ENCODE results near the gene FARP2. TPM values are rescaled to one million over a fixed set of nuclear protein-coding genes. Genes with fewer than 3 reads are reported as not detected.
A peak's percentile ranks its signal among the peaks of the same experiment; 100 is the strongest.

The FARP2 gene
- total and polyA plus RNA-seq, 10 of the 15 experiments (the other 5 are each of a cell fraction or from before 2014, with no cell fraction given): 5.5 to 67.5 (median 36.8) TPM

DNA sequence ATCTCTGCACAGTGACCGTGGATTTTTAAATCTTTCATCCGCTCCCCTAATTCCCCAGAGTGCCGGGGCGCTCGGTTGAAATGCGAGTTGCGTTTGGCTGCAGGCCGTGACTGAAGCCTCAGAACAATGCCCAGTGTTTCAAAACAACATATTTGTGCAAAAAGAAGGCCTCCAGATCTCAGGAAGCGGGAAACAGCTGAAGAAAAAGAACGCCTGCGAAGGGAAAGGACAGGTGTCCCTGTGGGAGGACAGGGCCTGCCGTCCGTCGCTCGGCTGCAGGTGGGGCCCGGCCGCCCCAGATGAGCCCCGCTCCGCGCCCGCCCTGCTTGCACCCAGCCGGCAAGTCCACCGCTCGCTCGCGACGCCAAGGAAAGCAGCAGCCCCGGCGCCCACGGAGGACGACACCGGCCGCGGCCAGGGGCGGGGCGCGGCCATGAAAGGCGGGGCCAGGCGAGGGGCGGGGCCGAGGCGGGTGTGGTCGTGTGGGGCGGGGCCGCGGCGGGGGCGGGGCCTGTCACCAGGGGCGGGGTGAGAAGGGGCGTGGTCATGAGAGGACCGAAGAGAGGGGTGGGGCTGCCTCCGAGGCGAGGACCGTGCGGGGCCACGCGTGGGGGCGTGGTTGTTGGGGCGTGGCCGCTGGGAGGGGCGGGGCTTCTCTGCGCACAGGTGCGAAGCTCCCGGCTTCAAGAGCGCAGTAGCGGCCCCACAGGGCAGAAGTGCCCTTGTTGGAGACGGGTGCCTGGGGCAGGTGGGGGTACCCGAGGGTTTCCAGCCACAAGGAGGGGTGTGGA is 184.9 kb downstream of the FARP2 start:
- ChIA-PET RAD21 (ENCODE audit: unreplicated experiment) (no interaction called here), SMC1A (ENCODE audit: uncharacterized antibody, unreplicated experiment) (no interaction called here), CTCF (no interaction called here), POLR2A (no interaction called here)
- no peak overlapping the region for H3K4me3 ChIP-seq
- peak; percentile 85 for ATAC-seq
- H3K79me2 ChIP-seq (ENCODE audit: control insufficient read depth, insufficient read depth, low read length): no peaks in the 10 kb centered on the region
- H3K27me3 ChIP-seq (replicated peaks in 1 of 2; ENCODE audit: control insufficient read depth in 2 of 2, insufficient read depth in 2 of 2, low read length in 1 of 2): no peaks in the 10 kb centered on the region
- in situ Hi-C loops (cut with MboI) (no loop called here), intact Hi-C loops (cut with micrococcal nuclease; ENCODE audit: unreplicated experiment) (no loop called here)
- no TSS peak for BruUV-seq (replicated peaks)
- no peak overlapping the region for H3K9ac ChIP-seq (ENCODE audit: control insufficient read depth, insufficient read depth, low read length)
- no peaks in the 10 kb centered on the region for H3K4me1 ChIP-seq (ENCODE audit: control insufficient read depth, insufficient read depth, low read length)
- WGBS (ENCODE audit: insufficient coverage, insufficient replicate concordance, low lambda C conversion rate, missing lambda C conversion rate): 63% methylated on average over 17 of the region's 68 CpGs
- H3K36me3 ChIP-seq (ENCODE audit: control insufficient read depth in 2 of 2, insufficient read depth in 2 of 2, low read length in 1 of 2): no peaks in the 10 kb centered on the region
- no peaks in the 10 kb centered on the region for H4K20me1 ChIP-seq (ENCODE audit: control insufficient read depth, insufficient read depth)
- peak overlapping the region; percentile 61 for H2AFZ ChIP-seq (ENCODE audit: control insufficient read depth, low read depth, low read length)
- no peak for FAIRE-seq
- H3K27ac ChIP-seq (ENCODE audit: control insufficient read depth, insufficient read depth): no peak overlapping the region
- DNase-seq (ENCODE audit: low read depth, low spot score): no peak
- H3K9me3 ChIP-seq (replicated peaks; ENCODE audit: control insufficient read depth, insufficient read depth, low read length): no peaks in the 10 kb centered on the region; the same call in 2 of the 3 replicates
- peak overlapping the region; percentile 55 for H3K4me2 ChIP-seq (ENCODE audit: control insufficient read depth, insufficient read depth)
- no peak for TF ChIP-seq NBN (IDR thresholded peaks at IDR 0.05)
- no peak for TF ChIP-seq POU2F2 (IDR thresholded peaks at IDR 0.05; ENCODE audit: borderline replicate concordance, low read depth, low read length)
- TF ChIP-seq TCF12 (IDR thresholded peaks at IDR 0.05; ENCODE audit: low read depth, low read length): no peak
- TF ChIP-seq, protein P1, sequence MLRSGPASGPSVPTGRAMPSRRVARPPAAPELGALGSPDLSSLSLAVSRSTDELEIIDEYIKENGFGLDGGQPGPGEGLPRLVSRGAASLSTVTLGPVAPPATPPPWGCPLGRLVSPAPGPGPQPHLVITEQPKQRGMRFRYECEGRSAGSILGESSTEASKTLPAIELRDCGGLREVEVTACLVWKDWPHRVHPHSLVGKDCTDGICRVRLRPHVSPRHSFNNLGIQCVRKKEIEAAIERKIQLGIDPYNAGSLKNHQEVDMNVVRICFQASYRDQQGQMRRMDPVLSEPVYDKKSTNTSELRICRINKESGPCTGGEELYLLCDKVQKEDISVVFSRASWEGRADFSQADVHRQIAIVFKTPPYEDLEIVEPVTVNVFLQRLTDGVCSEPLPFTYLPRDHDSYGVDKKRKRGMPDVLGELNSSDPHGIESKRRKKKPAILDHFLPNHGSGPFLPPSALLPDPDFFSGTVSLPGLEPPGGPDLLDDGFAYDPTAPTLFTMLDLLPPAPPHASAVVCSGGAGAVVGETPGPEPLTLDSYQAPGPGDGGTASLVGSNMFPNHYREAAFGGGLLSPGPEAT (IDR thresholded peaks at IDR 0.05; ENCODE audit: low read depth): no peak
- TF ChIP-seq NR2C2 (IDR thresholded peaks at IDR 0.05; ENCODE audit: borderline replicate concordance, control insufficient read depth, insufficient read length, low read depth): no peak
- TF ChIP-seq, protein P2, sequence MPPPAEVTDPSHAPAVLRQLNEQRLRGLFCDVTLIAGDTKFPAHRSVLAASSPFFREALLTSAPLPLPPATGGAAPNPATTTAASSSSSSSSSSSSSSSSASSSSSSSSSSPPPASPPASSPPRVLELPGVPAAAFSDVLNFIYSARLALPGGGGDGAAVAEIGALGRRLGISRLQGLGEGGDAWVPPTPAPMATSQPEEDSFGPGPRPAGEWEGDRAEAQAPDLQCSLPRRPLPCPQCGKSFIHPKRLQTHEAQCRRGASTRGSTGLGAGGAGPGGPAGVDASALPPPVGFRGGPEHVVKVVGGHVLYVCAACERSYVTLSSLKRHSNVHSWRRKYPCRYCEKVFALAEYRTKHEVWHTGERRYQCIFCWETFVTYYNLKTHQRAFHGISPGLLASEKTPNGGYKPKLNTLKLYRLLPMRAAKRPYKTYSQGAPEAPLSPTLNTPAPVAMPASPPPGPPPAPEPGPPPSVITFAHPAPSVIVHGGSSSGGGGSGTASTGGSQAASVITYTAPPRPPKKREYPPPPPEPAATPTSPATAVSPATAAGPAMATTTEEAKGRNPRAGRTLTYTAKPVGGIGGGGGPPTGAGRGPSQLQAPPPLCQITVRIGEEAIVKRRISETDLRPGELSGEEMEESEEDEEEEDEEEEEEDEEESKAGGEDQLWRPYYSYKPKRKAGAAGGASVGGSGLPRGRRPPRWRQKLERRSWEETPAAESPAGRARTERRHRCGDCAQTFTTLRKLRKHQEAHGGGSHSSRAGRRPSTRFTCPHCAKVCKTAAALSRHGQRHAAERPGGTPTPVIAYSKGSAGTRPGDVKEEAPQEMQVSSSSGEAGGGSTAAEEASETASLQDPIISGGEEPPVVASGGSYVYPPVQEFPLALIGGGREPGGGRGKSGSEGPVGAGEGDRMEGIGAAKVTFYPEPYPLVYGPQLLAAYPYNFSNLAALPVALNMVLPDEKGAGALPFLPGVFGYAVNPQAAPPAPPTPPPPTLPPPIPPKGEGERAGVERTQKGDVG (CRISPR knock-in tag; IDR thresholded peaks at IDR 0.05): no peak
- TF ChIP-seq SIN3A (IDR thresholded peaks at IDR 0.05; ENCODE audit: low read depth, low read length): no peak
- TF ChIP-seq, protein P3, sequence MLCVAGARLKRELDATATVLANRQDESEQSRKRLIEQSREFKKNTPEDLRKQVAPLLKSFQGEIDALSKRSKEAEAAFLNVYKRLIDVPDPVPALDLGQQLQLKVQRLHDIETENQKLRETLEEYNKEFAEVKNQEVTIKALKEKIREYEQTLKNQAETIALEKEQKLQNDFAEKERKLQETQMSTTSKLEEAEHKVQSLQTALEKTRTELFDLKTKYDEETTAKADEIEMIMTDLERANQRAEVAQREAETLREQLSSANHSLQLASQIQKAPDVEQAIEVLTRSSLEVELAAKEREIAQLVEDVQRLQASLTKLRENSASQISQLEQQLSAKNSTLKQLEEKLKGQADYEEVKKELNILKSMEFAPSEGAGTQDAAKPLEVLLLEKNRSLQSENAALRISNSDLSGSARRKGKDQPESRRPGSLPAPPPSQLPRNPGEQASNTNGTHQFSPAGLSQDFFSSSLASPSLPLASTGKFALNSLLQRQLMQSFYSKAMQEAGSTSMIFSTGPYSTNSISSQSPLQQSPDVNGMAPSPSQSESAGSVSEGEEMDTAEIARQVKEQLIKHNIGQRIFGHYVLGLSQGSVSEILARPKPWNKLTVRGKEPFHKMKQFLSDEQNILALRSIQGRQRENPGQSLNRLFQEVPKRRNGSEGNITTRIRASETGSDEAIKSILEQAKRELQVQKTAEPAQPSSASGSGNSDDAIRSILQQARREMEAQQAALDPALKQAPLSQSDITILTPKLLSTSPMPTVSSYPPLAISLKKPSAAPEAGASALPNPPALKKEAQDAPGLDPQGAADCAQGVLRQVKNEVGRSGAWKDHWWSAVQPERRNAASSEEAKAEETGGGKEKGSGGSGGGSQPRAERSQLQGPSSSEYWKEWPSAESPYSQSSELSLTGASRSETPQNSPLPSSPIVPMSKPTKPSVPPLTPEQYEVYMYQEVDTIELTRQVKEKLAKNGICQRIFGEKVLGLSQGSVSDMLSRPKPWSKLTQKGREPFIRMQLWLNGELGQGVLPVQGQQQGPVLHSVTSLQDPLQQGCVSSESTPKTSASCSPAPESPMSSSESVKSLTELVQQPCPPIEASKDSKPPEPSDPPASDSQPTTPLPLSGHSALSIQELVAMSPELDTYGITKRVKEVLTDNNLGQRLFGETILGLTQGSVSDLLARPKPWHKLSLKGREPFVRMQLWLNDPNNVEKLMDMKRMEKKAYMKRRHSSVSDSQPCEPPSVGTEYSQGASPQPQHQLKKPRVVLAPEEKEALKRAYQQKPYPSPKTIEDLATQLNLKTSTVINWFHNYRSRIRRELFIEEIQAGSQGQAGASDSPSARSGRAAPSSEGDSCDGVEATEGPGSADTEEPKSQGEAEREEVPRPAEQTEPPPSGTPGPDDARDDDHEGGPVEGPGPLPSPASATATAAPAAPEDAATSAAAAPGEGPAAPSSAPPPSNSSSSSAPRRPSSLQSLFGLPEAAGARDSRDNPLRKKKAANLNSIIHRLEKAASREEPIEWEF (IDR thresholded peaks at IDR 0.05; ENCODE audit: insufficient replicate concordance, low read depth, low read length): no peak
- no peak for TF ChIP-seq RCOR1 (conservative IDR thresholded peaks at IDR 0.05; ENCODE audit: low read depth, low read length)
- TF ChIP-seq MTA3 (IDR thresholded peaks at IDR 0.05; ENCODE audit: borderline replicate concordance, low read length): no peak
- TF ChIP-seq NR2C1 (IDR thresholded peaks at IDR 0.05): no peak
- no peak for TF ChIP-seq MTA2 (IDR thresholded peaks at IDR 0.05; ENCODE audit: low read depth)
- no peak for TF ChIP-seq ZNF207 (IDR thresholded peaks at IDR 0.05; ENCODE audit: borderline replicate concordance)
- no peak for TF ChIP-seq DPF2 (IDR thresholded peaks at IDR 0.05)
- no peak for TF ChIP-seq SPI1 (IDR thresholded peaks at IDR 0.05; ENCODE audit: borderline replicate concordance, insufficient read depth, low read depth, low read length)

Data from GM12878 (cell line).